A549 (cell line): ENCODE measurements around the gene PADI6. TPM values are rescaled to one million over a fixed set of nuclear protein-coding genes. Genes with fewer than 3 reads are reported as not detected.

ENCODE experiments used
- ATAC-seq, 2 experiments: fragments of 200-7000 bp in 1 of 2; fragments of >200 bp in 1 of 2; cut with Nextera tagmentation in 1 of 2; cut with Tn5 transposase in 1 of 2; 3 replicates each; pipeline versions ENCODE4 v1.8.0 to v1.9.1; 2018 to 2020; ENCODE audit warnings: mild to moderate bottlenecking in 1 of 2, moderate library complexity in 1 of 2
- CTCF ChIA-PET: fragments of 300-600 bp; sonication (Branson Sonifier 250); formaldehyde crosslinking; extraction: SDS; loops from one replicate; lab custom pipeline; 2021; ENCODE audit warnings: antibody characterized with exemption, inconsistent platforms; lab: Yijun Ruan, JAX
- POLR2A ChIA-PET: fragments of 350-600 bp; formaldehyde crosslinking; extraction: SDS; loops from one replicate; lab custom pipeline; 2021; ENCODE audit warnings: antibody characterized with exemption, inconsistent platforms; lab: Yijun Ruan, JAX
- DNase-seq, 2 experiments: peaks; one replicate each; pipeline versions ENCODE4 v3.0.0 to v3.0.0-alpha.2; 2011 to 2016; ENCODE audit warnings: low read depth in 1 of 2, low spot score in 1 of 2
- FAIRE-seq: peaks from 2 replicates; lab custom pipeline; 2011; peaks lifted over from hg19 to GRCh38; lab: Jason Lieb, UNC
- H3K27ac ChIP-seq, 2 experiments: fragments of >200 bp; sonication (Bioruptor Twin); formaldehyde crosslinking; 3 replicates each; pipeline ENCODE4 v1.5.1; 2016 to 2017
- H3K4me1 ChIP-seq: fragments of >200 bp; sonication (Bioruptor Twin); formaldehyde crosslinking; 3 replicates; pipeline ENCODE4 v1.6.1; 2016
- H3K4me2 ChIP-seq: fragments of >200 bp; sonication (Bioruptor Twin); formaldehyde crosslinking; 3 replicates; pipeline ENCODE4 v1.6.1; 2016
- H3K4me3 ChIP-seq: fragments of >200 bp; sonication (Bioruptor Twin); formaldehyde crosslinking; 3 replicates; pipeline ENCODE4 v1.5.1; 2016
- H3K9me3 ChIP-seq: fragments of >200 bp; sonication (Bioruptor Twin); formaldehyde crosslinking; 3 replicates; pipeline ENCODE4 v1.6.1; 2016
- BHLHE40 ChIP-seq: IDR thresholded peaks from 2 replicates; pipeline ENCODE4 v1.6.1; 2012; ENCODE audit warnings: low read depth, low read length, inconsistent platforms
- CBX8 ChIP-seq: fragments of 200-600 bp; sonication (generic); IDR thresholded peaks from 2 replicates; pipeline ENCODE4 v1.6.1; 2016
- CEBPB ChIP-seq, 2 experiments: fragments of >200 bp in 1 of 2; sonication (Bioruptor Twin) in 1 of 2; formaldehyde crosslinking in 1 of 2; IDR thresholded peaks; 2 replicates each; pipeline ENCODE4 v1.6.1; 2012 to 2016
- EHF ChIP-seq: fragments of 250-450 bp; sonication (Bioruptor Pico); IDR thresholded peaks from 2 replicates; pipeline ENCODE4 v1.5.0; 2020; ENCODE audit warnings: mild to moderate bottlenecking
- EP300 ChIP-seq, 2 experiments: fragments of >200 bp; sonication (Bioruptor Twin); formaldehyde crosslinking; IDR thresholded peaks; 2 replicates in 1 of 2; 3 replicates in 1 of 2; pipeline ENCODE4 v1.6.1; 2016 to 2017
- FOSB ChIP-seq: fragments of 250-450 bp; sonication (Bioruptor Pico); IDR thresholded peaks from 2 replicates; pipeline ENCODE4 v1.5.0; 2020; ENCODE audit warnings: mild to moderate bottlenecking, moderate library complexity
- FOSL2 ChIP-seq, 2 experiments: fragments of 450-650 bp in 1 of 2; fragments of >200 bp in 1 of 2; sonication (Bioruptor Twin) in 1 of 2; formaldehyde crosslinking; IDR thresholded peaks; 2 replicates each; pipeline versions ENCODE4 v1.5.0 to v1.6.1; 2016 to 2020; ENCODE audit warnings: mild to moderate bottlenecking in 1 of 2, moderate library complexity in 1 of 2
- FOXS1 ChIP-seq: fragments of 250-450 bp; sonication (Bioruptor Pico); IDR thresholded peaks from 2 replicates; pipeline ENCODE4 v1.5.0; 2020; ENCODE audit warnings: mild to moderate bottlenecking, moderate library complexity
- GATA3 ChIP-seq: IDR thresholded peaks from 2 replicates; pipeline ENCODE4 v1.6.1; 2012; ENCODE audit warnings: borderline replicate concordance
- HES2 ChIP-seq: fragments of >200 bp; sonication (Bioruptor Twin); formaldehyde crosslinking; IDR thresholded peaks from 2 replicates; pipeline ENCODE4 v1.6.1; 2016
- HMGXB4 ChIP-seq: fragments of 250-450 bp; sonication (Bioruptor Pico); IDR thresholded peaks from 2 replicates; pipeline ENCODE4 v1.5.0; 2021; ENCODE audit warnings: mild to moderate bottlenecking, moderate library complexity, borderline replicate concordance
- JUN ChIP-seq, 2 experiments: fragments of >200 bp; sonication (Bioruptor Twin); formaldehyde crosslinking; IDR thresholded peaks; 2 replicates in 1 of 2; 3 replicates in 1 of 2; pipeline ENCODE4 v1.6.1; 2016 to 2017
- KDM1A ChIP-seq: fragments of 200-600 bp; sonication (generic); IDR thresholded peaks from 2 replicates; pipeline ENCODE4 v1.6.1; 2016; ENCODE audit warnings: low read depth, mild to moderate bottlenecking
- KDM5A ChIP-seq: fragments of 200-600 bp; sonication (generic); IDR thresholded peaks from 2 replicates; pipeline ENCODE4 v1.6.1; 2016; ENCODE audit warnings: antibody characterized with exemption, mild to moderate bottlenecking
- MAFK ChIP-seq: fragments of 450-650 bp; IDR thresholded peaks from 2 replicates; pipeline ENCODE4 v1.6.1; 2014; ENCODE audit not compliant: partially characterized antibody
- MAZ ChIP-seq: fragments of 150-350 bp; IDR thresholded peaks from 2 replicates; pipeline ENCODE4 v1.6.1; 2014; ENCODE audit warnings: antibody characterized with exemption, low read depth, low read length, borderline replicate concordance
- MYC ChIP-seq: IDR thresholded peaks from 2 replicates; pipeline ENCODE4 v1.6.1; 2012; ENCODE audit warnings: mild to moderate bottlenecking, inconsistent platforms, low read length, improper control_type of control experiment, borderline replicate concordance
- NFE2L2 ChIP-seq: fragments of 150-350 bp; conservative IDR thresholded peaks from 2 replicates; pipeline ENCODE4 v1.6.1; 2014; ENCODE audit warnings: low read length
- NR3C1 ChIP-seq: fragments of >200 bp; sonication (Bioruptor Twin); formaldehyde crosslinking; IDR thresholded peaks from 3 replicates; pipeline ENCODE4 v1.6.1; 2017
- PBX3 ChIP-seq: IDR thresholded peaks from 2 replicates; pipeline ENCODE4 v1.6.1; 2012
- REST ChIP-seq: fragments of 200-600 bp; sonication (generic); IDR thresholded peaks from 2 replicates; pipeline ENCODE4 v1.6.1; 2016; ENCODE audit warnings: antibody characterized with exemption, mild to moderate bottlenecking, moderate library complexity
- SREBF2 ChIP-seq: fragments of 450-650 bp; IDR thresholded peaks from 2 replicates; pipeline ENCODE4 v1.6.1; 2014; ENCODE audit warnings: mild to moderate bottlenecking, moderate library complexity
- TFCP2L1 ChIP-seq: fragments of 250-450 bp; sonication (Bioruptor Pico); IDR thresholded peaks from 2 replicates; pipeline ENCODE4 v1.5.0; 2021; ENCODE audit warnings: mild to moderate bottlenecking
- ZC3H11A ChIP-seq: fragments of 450-650 bp; IDR thresholded peaks from 2 replicates; pipeline ENCODE4 v1.6.1; 2014; ENCODE audit warnings: antibody characterized with exemption, mild to moderate bottlenecking
- ZNF302 ChIP-seq: fragments of 250-450 bp; sonication (Bioruptor Pico); IDR thresholded peaks from 2 replicates; pipeline ENCODE4 v1.9.0; 2021; ENCODE audit warnings: inconsistent platforms, mild to moderate bottlenecking, moderate library complexity
- WGBS: methylation state at CpG from one replicate; pipeline ENCODE4 v1.1.6; 2017; ENCODE audit errors: missing lambda C conversion rate; 5-methylcytosine and 5-hydroxymethylcytosine counted together
- polyA plus RNA-seq, 4 experiments: library from polyadenylated mRNA; depleted of rRNA in 3 of 4; stranded (reverse); fragments of >200 nt; fragmentation: RNase III in 1 of 4; extraction: RNeasy Plus Mini Kit Qiagen cat#74134 plus additional on column Dnase treatment in 1 of 4; gene quantifications; 2 replicates in 3 of 4; 3 replicates in 1 of 4; pipeline ENCODE4 v1.2.3, GENCODE V29; 2011 to 2017
- TF ChIP-seq, protein P1 (sequence below): IDR thresholded peaks from 2 replicates; pipeline ENCODE4 v1.6.1; 2012; ENCODE audit warnings: low read depth, borderline replicate concordance
- TF ChIP-seq, protein P2 (sequence below): fragments of 450-650 bp; IDR thresholded peaks from 2 replicates; pipeline ENCODE4 v1.6.1; 2014; ENCODE audit warnings: antibody characterized with exemption
- TF ChIP-seq, protein P3 (sequence below): fragments of 250-450 bp; sonication (Bioruptor Pico); IDR thresholded peaks from 2 replicates; pipeline ENCODE4 v1.5.0; 2020; ENCODE audit warnings: low read depth, mild to moderate bottlenecking, moderate library complexity

The PADI6 gene
- polyA plus RNA-seq, 2 of the 4 experiments (the other 2 are of a cell fraction), result not detected

DNA sequence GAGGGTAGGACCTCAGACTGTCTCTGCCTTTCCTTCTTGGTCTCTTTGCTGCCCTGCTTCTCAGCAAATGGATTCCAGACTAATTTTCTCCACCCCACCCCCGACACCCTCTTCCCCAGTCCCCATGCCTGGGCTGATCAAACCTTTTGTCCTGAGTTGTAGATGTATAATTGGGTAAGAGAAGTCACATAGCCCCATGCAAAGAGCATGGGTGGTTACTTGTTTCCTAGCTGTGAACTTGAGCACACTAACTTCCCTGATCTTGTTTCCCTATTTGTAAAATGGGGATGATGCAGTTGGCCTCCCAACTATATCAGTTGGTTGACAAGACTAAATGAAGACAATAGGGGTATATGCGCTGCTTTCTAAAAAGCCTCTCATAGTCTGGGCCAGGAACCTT, 9.2 kb downstream of the PADI6 start (continued):
- TF ChIP-seq FOSL2 (IDR thresholded peaks at IDR 0.05) (no peak), FOSL2 (CRISPR knock-in tag; IDR thresholded peaks at IDR 0.05) (no peak), MAFK (no peak)

- POLR2A ChIA-PET, result no interaction called here
- 52% methylated on average over 7 of the region's 10 CpGs for WGBS
- no peak overlapping the region for H3K4me2 ChIP-seq
- DNase-seq (no peak), ATAC-seq (no peak), FAIRE-seq (no peak)
- no peak overlapping the region for H3K27ac ChIP-seq
- no peaks in the 10 kb centered on the region for H3K9me3 ChIP-seq
- H3K4me1 ChIP-seq, result no peaks in the 10 kb centered on the region
- CTCF ChIA-PET, result interaction anchor here (1.0 kb wide), 1 partner anchor 55 kb away, joined by 3 read pairs; no protein-coding TSS in a partner anchor
- H3K4me3 ChIP-seq, result no peak overlapping the region
- TF ChIP-seq, protein P1, sequence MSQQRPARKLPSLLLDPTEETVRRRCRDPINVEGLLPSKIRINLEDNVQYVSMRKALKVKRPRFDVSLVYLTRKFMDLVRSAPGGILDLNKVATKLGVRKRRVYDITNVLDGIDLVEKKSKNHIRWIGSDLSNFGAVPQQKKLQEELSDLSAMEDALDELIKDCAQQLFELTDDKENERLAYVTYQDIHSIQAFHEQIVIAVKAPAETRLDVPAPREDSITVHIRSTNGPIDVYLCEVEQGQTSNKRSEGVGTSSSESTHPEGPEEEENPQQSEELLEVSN, result no peak
- TF ChIP-seq PBX3 (no peak), NFE2L2 (no peak), ZC3H11A (no peak), FOSB (CRISPR knock-in tag) (no peak), KDM1A (no peak), CBX8 (no peak), MAFK (no peak), GATA3 (no peak), EHF (CRISPR knock-in tag) (no peak), HMGXB4 (CRISPR knock-in tag) (no peak), HES2 (no peak), EP300 (IDR thresholded peaks at IDR 0.05) (no peak), CEBPB (IDR thresholded peaks at IDR 0.05) (no peak), TFCP2L1 (CRISPR knock-in tag) (no peak), ZNF302 (CRISPR knock-in tag) (no peak)
- TF ChIP-seq, protein P2, sequence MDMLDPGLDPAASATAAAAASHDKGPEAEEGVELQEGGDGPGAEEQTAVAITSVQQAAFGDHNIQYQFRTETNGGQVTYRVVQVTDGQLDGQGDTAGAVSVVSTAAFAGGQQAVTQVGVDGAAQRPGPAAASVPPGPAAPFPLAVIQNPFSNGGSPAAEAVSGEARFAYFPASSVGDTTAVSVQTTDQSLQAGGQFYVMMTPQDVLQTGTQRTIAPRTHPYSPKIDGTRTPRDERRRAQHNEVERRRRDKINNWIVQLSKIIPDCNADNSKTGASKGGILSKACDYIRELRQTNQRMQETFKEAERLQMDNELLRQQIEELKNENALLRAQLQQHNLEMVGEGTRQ, result no peak
These were observed 20.3 kb downstream of the PADI6 start for GRCh38 chr1:17392199-17392740.

GRCh38 chr1:17393230-17393629, 21.2 kb downstream of the PADI6 start:
- ChIA-PET POLR2A (no interaction called here), CTCF (interaction anchor here (1.3 kb wide), 1 partner anchor 268 kb away, joined by 4 read pairs; no protein-coding TSS in a partner anchor)
- DNase-seq (no peak), ATAC-seq (no peak), FAIRE-seq (no peak)
- WGBS, result 57% methylated on average over 8 of the region's 8 CpGs
- Histone ChIP-seq H3K4me2 (no peak overlapping the region), H3K9me3 (no peaks in the 10 kb centered on the region), H3K4me3 (no peak overlapping the region), H3K27ac (no peak overlapping the region), H3K4me1 (no peaks in the 10 kb centered on the region)
- no peak for TF ChIP-seq JUN (IDR thresholded peaks at IDR 0.05)
- no peak for TF ChIP-seq MAZ
- TF ChIP-seq, protein P3, sequence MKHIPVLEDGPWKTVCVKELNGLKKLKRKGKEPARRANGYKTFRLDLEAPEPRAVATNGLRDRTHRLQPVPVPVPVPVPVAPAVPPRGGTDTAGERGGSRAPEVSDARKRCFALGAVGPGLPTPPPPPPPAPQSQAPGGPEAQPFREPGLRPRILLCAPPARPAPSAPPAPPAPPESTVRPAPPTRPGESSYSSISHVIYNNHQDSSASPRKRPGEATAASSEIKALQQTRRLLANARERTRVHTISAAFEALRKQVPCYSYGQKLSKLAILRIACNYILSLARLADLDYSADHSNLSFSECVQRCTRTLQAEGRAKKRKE, result no peak
- TF ChIP-seq SREBF2, result no peak
- TF ChIP-seq MYC, result no peak
- no peak for TF ChIP-seq BHLHE40
- TF ChIP-seq FOXS1 (CRISPR knock-in tag), result no peak
- TF ChIP-seq KDM1A, result no peak
- no peak for TF ChIP-seq REST
- no peak for TF ChIP-seq NR3C1
- TF ChIP-seq KDM5A, result no peak
- no peak for TF ChIP-seq FOSL2 (IDR thresholded peaks at IDR 0.05)
- TF ChIP-seq FOSL2 (CRISPR knock-in tag; IDR thresholded peaks at IDR 0.05), result no peak
